ENCODE data around the gene DOCK7.
A peak's percentile ranks its signal among the peaks of the same experiment; 100 is the strongest.

Gene DOCK7

DNA sequence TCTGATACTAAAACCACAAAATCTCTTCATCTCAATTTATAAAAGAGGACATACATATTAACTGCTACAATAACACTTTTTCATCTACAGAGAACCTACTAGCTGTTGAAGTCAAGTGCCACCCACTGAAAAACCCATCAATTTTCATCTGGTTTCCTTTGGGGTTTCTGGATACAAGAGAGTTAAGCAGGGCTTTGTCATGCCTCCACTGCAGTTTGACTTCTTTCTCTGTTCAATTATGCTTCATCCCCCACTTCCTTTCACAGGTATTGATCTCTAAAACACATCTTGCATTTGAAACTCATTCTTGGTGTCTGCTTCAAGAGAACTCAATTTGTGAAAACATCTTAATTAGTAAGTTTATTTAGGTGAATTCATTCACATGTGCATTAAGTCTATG is 151.3 kb downstream of the DOCK7 start:
- no peaks in the 10 kb centered on the region for H3K4me1 ChIP-seq (ENCODE audit: low read length)
- no peaks in the 10 kb centered on the region for H3K79me2 ChIP-seq (ENCODE audit: low read length)
- H3K27ac ChIP-seq (ENCODE audit: low read length): no peak overlapping the region
- TF ChIP-seq EZH2 (optimal IDR thresholded peaks at IDR 0.05; ENCODE audit: low read depth, low read length) (no peak), EZH2phosphoT487 (IDR thresholded peaks at IDR 0.05; ENCODE audit: low read length) (no peak)
- TF ChIP-seq, protein P1, sequence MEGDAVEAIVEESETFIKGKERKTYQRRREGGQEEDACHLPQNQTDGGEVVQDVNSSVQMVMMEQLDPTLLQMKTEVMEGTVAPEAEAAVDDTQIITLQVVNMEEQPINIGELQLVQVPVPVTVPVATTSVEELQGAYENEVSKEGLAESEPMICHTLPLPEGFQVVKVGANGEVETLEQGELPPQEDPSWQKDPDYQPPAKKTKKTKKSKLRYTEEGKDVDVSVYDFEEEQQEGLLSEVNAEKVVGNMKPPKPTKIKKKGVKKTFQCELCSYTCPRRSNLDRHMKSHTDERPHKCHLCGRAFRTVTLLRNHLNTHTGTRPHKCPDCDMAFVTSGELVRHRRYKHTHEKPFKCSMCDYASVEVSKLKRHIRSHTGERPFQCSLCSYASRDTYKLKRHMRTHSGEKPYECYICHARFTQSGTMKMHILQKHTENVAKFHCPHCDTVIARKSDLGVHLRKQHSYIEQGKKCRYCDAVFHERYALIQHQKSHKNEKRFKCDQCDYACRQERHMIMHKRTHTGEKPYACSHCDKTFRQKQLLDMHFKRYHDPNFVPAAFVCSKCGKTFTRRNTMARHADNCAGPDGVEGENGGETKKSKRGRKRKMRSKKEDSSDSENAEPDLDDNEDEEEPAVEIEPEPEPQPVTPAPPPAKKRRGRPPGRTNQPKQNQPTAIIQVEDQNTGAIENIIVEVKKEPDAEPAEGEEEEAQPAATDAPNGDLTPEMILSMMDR (IDR thresholded peaks at IDR 0.05; ENCODE audit: low read length): no peak
- no peak overlapping the region for H2AFZ ChIP-seq (ENCODE audit: low read length)
- no peaks in the 10 kb centered on the region for H3K27me3 ChIP-seq (replicated peaks; ENCODE audit: insufficient read depth, low read length)
- no peak for DNase-seq
- H3K4me3 ChIP-seq (ENCODE audit: low read length): no peak overlapping the region
- no peaks in the 10 kb centered on the region for H3K36me3 ChIP-seq (replicated peaks; ENCODE audit: insufficient read depth, low read length)
- no peaks in the 10 kb centered on the region for H3F3A ChIP-seq (ENCODE audit: insufficient read depth, low read length)
- no peak overlapping the region for H3K9ac ChIP-seq (ENCODE audit: low read length)
- H3K4me2 ChIP-seq (ENCODE audit: low read depth, low read length): no peak overlapping the region
- no peaks in the 10 kb centered on the region for H4K20me1 ChIP-seq (ENCODE audit: insufficient read depth, low read length)
- no peaks in the 10 kb centered on the region for H3K9me3 ChIP-seq (replicated peaks; ENCODE audit: insufficient read depth, low read length)
- no peaks in the 10 kb centered on the region for H3K9me2 ChIP-seq (replicated peaks; ENCODE audit: insufficient read depth, low read length)

DNA sequence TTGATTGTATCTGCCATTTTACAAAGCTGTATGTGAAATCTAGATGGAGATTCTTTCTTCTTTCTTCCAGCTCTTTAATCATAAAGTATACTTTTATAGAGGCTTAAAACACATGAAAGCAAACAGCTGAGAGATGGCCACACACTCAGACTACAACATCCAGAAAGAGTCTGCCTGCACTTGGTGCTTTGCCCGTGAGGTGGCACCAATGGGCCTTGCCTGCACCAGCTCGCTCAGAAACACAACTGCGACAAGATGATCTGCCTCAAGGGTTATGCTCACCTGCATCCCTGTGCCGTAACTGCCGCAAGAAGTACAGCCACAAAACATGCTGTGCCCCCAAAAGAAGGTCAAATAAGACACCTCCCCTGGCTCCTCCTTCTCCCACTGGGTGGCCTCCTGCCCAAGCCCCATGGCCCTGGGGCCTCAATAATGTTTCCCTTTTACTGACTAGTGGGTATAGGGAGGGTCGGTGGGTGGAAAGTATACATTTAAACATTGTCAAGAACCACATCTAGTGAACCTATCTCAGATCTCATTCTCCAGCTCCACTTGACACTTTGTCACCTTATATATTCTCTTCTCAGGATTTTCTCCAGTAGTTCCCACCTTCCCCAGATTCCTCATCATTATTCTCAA is 157.6 kb downstream of the DOCK7 start:
- Histone ChIP-seq H3K27me3 (replicated peaks; ENCODE audit: insufficient read depth, low read length) (no peaks in the 10 kb centered on the region), H3K79me2 (ENCODE audit: low read length) (no peaks in the 10 kb centered on the region), H3K9ac (ENCODE audit: low read length) (no peak overlapping the region), H3K9me2 (replicated peaks; ENCODE audit: insufficient read depth, low read length) (no peaks in the 10 kb centered on the region), H3K27ac (ENCODE audit: low read length) (no peak overlapping the region), H3K9me3 (replicated peaks; ENCODE audit: insufficient read depth, low read length) (no peaks in the 10 kb centered on the region), H2AFZ (ENCODE audit: low read length) (no peak overlapping the region), H3K4me2 (ENCODE audit: low read depth, low read length) (no peak overlapping the region), H3F3A (ENCODE audit: insufficient read depth, low read length) (no peaks in the 10 kb centered on the region), H3K4me1 (ENCODE audit: low read length) (no peaks in the 10 kb centered on the region), H3K4me3 (ENCODE audit: low read length) (no peak overlapping the region), H3K36me3 (replicated peaks; ENCODE audit: insufficient read depth, low read length) (no peaks in the 10 kb centered on the region), H4K20me1 (ENCODE audit: insufficient read depth, low read length) (no peaks in the 10 kb centered on the region)
- TF ChIP-seq, protein P1 (IDR thresholded peaks at IDR 0.05; ENCODE audit: low read length): peak; percentile 39
- TF ChIP-seq EZH2 (optimal IDR thresholded peaks at IDR 0.05; ENCODE audit: low read depth, low read length) (no peak), EZH2phosphoT487 (IDR thresholded peaks at IDR 0.05; ENCODE audit: low read length) (no peak)
- DNase-seq: no peak

DNA sequence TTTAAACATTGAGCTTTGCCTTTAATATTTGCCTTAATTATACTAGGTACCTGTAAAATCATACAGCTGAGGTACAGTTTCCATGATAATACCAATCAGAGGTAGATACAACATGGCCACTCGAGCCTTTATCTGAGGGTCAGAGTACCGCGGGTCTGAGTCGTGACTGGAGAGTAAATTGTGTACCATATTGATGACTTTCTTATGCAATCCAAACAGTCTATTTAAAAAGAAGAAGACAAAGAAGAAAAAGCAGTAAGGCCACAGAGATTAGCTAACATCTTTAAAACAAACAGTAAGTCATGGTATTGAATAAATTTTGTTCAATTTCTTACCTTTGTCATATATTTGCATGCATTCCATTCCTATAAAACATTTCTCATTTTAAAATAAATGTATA is 159.0 kb downstream of the DOCK7 start:
- Histone ChIP-seq H3K9ac (ENCODE audit: low read length) (no peak overlapping the region), H3F3A (ENCODE audit: insufficient read depth, low read length) (no peaks in the 10 kb centered on the region), H4K20me1 (ENCODE audit: insufficient read depth, low read length) (no peaks in the 10 kb centered on the region), H3K4me2 (ENCODE audit: low read depth, low read length) (no peak overlapping the region), H3K9me3 (replicated peaks; ENCODE audit: insufficient read depth, low read length) (no peaks in the 10 kb centered on the region), H3K4me1 (ENCODE audit: low read length) (no peaks in the 10 kb centered on the region), H3K27ac (ENCODE audit: low read length) (no peak overlapping the region), H3K27me3 (replicated peaks; ENCODE audit: insufficient read depth, low read length) (no peaks in the 10 kb centered on the region), H3K9me2 (replicated peaks; ENCODE audit: insufficient read depth, low read length) (no peaks in the 10 kb centered on the region), H3K36me3 (replicated peaks; ENCODE audit: insufficient read depth, low read length) (no peaks in the 10 kb centered on the region), H3K4me3 (ENCODE audit: low read length) (no peak overlapping the region), H3K79me2 (ENCODE audit: low read length) (no peaks in the 10 kb centered on the region), H2AFZ (ENCODE audit: low read length) (no peak overlapping the region)
- TF ChIP-seq EZH2 (optimal IDR thresholded peaks at IDR 0.05; ENCODE audit: low read depth, low read length): no peak
- TF ChIP-seq, protein P1 (IDR thresholded peaks at IDR 0.05; ENCODE audit: low read length): no peak
- TF ChIP-seq EZH2phosphoT487 (IDR thresholded peaks at IDR 0.05; ENCODE audit: low read length): no peak
- no peak for DNase-seq
